ENCODE data around the gene MTO1.
"Not testable (repeated sequence)": the region's sequence is repeated elsewhere in the genome, so short reads cannot be mapped to it uniquely, and the experiment has no call there.

The MTO1 gene

GRCh38 chr6:73538116-73538779 is 76.7 kb downstream of the MTO1 start:
- Mint-ChIP-seq H3K27me3 (no peaks in the 10 kb centered on the region), H3K4me3 (no peak overlapping the region), H3K36me3 (no peaks in the 10 kb centered on the region), H3K27ac (no peak overlapping the region), H3K9me3 (ENCODE audit: low read depth) (no peaks in the 10 kb centered on the region), H3K4me1 (ENCODE audit: low read depth) (no peaks in the 10 kb centered on the region)

GRCh38 chr6:73542481-73542880 is 80.9 kb downstream of the MTO1 start:
- H3K4me3 Mint-ChIP-seq; H3K27ac Mint-ChIP-seq; H3K9me3 Mint-ChIP-seq (ENCODE audit: low read depth); H3K27me3 Mint-ChIP-seq; H3K36me3 Mint-ChIP-seq; H3K4me1 Mint-ChIP-seq (ENCODE audit: low read depth): not testable (repeated sequence)

DNA sequence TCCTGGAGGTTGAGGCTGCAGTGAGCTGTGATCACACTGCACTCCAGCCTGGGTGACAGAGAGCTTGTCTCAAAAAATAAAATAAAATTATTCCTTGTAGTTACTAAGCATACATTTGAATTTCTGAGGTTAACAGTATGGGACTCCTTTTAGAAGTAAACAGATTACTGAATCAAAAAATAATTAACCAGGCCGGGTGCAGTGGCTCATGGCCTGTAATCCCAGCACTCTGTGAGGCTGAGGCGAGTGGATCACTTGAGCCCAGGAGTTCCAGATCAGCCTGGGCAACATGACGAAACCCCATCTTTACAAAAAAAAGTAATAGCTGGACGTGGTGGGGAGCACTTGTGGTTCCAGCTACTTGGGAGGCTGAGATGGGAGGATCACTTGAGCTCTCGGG is 81.4 kb downstream of the MTO1 start:
- H3K27ac Mint-ChIP-seq: no peak overlapping the region
- H3K4me3 Mint-ChIP-seq: no peak overlapping the region
- H3K4me1 Mint-ChIP-seq (ENCODE audit: low read depth): no peaks in the 10 kb centered on the region
- no peaks in the 10 kb centered on the region for H3K9me3 Mint-ChIP-seq (ENCODE audit: low read depth)
- no peaks in the 10 kb centered on the region for H3K36me3 Mint-ChIP-seq
- H3K27me3 Mint-ChIP-seq: no peaks in the 10 kb centered on the region

DNA sequence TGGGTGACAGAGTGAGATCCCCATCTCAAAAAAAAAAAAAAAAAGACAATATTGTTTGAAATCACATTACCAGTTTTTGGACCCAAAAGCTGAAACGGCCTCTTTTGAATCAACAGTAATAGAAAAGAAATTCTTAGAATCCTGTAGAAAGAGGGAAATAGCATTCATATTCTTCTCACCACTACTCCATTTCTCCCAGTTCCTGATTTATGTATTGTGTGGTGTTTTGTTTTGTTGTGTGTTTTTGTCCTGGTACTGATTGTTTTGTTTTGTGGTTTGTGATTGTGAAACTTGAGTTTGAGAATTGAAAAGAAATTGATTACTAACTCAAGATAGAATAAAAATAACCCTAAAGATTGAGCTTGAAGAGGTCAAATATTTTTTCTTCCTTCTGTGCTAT is 85.5 kb downstream of the MTO1 start:
- Mint-ChIP-seq H3K4me1 (ENCODE audit: low read depth) (no peaks in the 10 kb centered on the region), H3K27me3 (no peaks in the 10 kb centered on the region), H3K27ac (no peak overlapping the region), H3K9me3 (ENCODE audit: low read depth) (no peaks in the 10 kb centered on the region), H3K36me3 (no peaks in the 10 kb centered on the region), H3K4me3 (no peak overlapping the region)

DNA sequence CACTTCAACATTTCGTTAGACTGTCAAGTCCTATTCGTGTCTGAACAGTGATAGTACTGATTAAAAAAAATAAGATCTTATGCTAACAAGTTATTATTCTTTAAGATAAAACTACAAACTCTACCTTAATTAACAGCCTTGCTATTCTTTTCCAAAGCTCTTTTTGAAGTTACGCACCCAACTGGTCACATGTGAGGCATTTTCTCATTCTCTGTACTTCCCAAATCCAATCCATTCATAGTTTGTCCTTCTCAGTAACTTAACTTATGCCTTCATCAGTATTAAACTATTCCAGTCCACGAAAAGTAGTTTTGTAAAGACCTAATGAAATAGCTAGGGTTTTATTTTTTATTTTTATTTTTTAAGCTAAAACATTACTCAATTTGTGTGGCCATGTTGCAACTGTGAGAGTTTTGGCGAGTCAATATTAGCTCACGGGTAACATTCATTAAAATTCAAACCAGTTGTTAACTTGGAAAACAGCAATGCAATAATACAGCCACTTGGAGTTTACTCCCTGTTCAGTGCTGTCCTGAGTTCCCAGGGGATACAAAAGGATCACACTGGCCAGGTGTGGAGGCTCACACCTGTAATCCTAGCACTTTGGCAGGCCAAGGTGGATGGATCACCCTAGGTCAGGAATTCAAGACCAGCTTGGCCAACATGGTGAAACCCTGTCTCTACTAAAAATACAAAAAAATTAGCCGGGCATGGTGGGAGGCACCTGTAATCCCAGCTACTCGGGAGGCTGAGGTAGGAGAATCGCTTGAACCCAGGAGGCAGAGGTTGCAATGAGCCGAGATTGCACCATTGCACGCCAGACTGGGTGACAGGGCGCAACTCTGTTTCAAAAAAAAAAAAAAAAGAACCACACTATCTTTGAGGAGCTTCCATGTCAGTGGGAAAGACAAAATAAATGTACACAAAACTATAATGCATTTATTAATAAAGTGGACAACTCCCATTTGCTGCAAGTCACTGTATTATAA is 87.2 kb downstream of the MTO1 start:
- Mint-ChIP-seq H3K27ac (no peak overlapping the region), H3K36me3 (no peaks in the 10 kb centered on the region), H3K4me1 (ENCODE audit: low read depth) (no peaks in the 10 kb centered on the region), H3K27me3 (no peaks in the 10 kb centered on the region), H3K9me3 (ENCODE audit: low read depth) (no peaks in the 10 kb centered on the region), H3K4me3 (no peak overlapping the region)

DNA sequence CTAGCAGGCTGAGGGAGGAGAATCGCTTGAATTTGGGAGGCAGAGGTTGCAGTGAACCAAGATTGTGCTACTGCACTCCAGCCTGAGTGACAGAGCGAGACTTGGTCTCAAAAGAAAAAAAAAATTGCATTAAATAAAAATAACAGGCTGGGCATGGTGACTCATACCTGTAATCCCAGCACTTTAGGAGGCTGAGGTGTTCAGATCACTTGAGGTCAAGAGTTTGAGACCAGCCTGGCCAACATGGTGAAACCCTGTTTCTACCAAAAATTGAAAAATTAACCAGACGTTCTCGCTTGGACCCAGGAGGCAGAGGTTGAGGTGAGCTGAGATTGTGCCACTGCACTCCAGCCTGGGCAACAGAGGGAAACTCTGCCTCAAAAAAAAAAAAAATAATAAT is 89.6 kb downstream of the MTO1 start:
- H3K4me3 Mint-ChIP-seq; H3K4me1 Mint-ChIP-seq (ENCODE audit: low read depth); H3K27me3 Mint-ChIP-seq; H3K36me3 Mint-ChIP-seq; H3K27ac Mint-ChIP-seq; H3K9me3 Mint-ChIP-seq (ENCODE audit: low read depth): not testable (repeated sequence)

GRCh38 chr6:73555380-73555949 is 93.9 kb downstream of the MTO1 start:
- not testable (repeated sequence) for H3K36me3 Mint-ChIP-seq; H3K27me3 Mint-ChIP-seq; H3K27ac Mint-ChIP-seq; H3K4me1 Mint-ChIP-seq (ENCODE audit: low read depth); H3K4me3 Mint-ChIP-seq; H3K9me3 Mint-ChIP-seq (ENCODE audit: low read depth)

DNA sequence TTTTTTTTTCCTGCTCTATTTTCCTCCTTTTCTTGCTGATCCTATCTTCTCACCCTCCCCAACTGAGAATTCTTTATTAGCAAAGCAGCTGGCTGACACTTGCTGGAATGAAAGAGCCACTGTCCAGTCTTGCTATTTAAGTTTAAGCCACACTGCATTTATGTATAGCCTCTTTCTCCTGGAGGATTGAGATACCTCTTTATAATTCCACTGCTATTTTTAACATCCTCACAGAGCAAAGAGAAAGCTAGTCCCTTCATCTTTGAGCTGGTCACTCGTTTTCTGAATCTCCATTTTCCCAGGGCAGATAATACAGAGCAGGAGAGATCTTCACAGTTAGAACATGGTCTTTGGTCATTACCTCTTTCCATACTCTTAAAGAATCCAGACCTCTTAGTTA is 95.3 kb downstream of the MTO1 start:
- Mint-ChIP-seq H3K27ac (no peak overlapping the region), H3K4me3 (no peak overlapping the region), H3K27me3 (no peaks in the 10 kb centered on the region), H3K9me3 (ENCODE audit: low read depth) (no peaks in the 10 kb centered on the region), H3K36me3 (no peaks in the 10 kb centered on the region), H3K4me1 (ENCODE audit: low read depth) (peaks cover 6% of the 10 kb centered on the region)
